GM23338 (cell line): Measurements from ENCODE around the gene UBE2A. TPM values are rescaled to one million over a fixed set of nuclear protein-coding genes. Genes with fewer than 3 reads are reported as not detected.

Source experiments
- ATAC-seq: fragments of 200-7000 bp; cut with Tn5 transposase; 3 replicates; pipeline ENCODE4 v1.9.1; 2020
- DNase-seq: peaks from one replicate; pipeline ENCODE4 v3.0.0-alpha.2; 2015; ENCODE audit warnings: low spot score
- H2AFZ ChIP-seq: fragments of 200-600 bp; sonication (generic); 2 replicates; pipeline ENCODE4 v1.8.0; 2016; ENCODE audit warnings: antibody characterized with exemption, mild to moderate bottlenecking, moderate library complexity
- H3F3A ChIP-seq: fragments of 200-600 bp; sonication (generic); replicated peaks from 2 replicates; pipeline ENCODE4 v1.8.0; 2017; ENCODE audit warnings: antibody characterized with exemption, mixed run types, low read depth
- H3K27ac ChIP-seq: fragments of 200-600 bp; sonication (generic); 2 replicates; pipeline ENCODE4 v1.6.1; 2016; ENCODE audit warnings: low read depth
- H3K27me3 ChIP-seq: fragments of 200-600 bp; sonication (generic); 2 replicates; pipeline ENCODE4 v1.8.0; 2016; ENCODE audit warnings: mild to moderate bottlenecking, mixed run types, moderate library complexity; ENCODE audit not compliant: insufficient read depth
- H3K36me3 ChIP-seq: fragments of 200-600 bp; sonication (generic); 2 replicates; pipeline ENCODE4 v1.8.0; 2016; ENCODE audit warnings: mild to moderate bottlenecking; ENCODE audit not compliant: insufficient read depth
- H3K4me1 ChIP-seq: fragments of 200-600 bp; sonication (generic); 2 replicates; pipeline ENCODE4 v1.8.0; 2016; ENCODE audit warnings: mild to moderate bottlenecking, moderate library complexity; ENCODE audit not compliant: insufficient read depth
- H3K4me2 ChIP-seq: fragments of 200-600 bp; sonication (generic); 2 replicates; pipeline ENCODE4 v1.7.1; 2017; ENCODE audit warnings: mixed run types
- H3K4me3 ChIP-seq: fragments of 200-600 bp; sonication (generic); 2 replicates; pipeline ENCODE4 v1.6.1; 2016; ENCODE audit warnings: mixed run types
- H3K79me2 ChIP-seq: fragments of 200-600 bp; sonication (generic); replicated peaks from 2 replicates; pipeline ENCODE4 v1.8.0; 2017; ENCODE audit warnings: mild to moderate bottlenecking; ENCODE audit not compliant: insufficient read depth
- H3K9me2 ChIP-seq: fragments of 200-600 bp; sonication (generic); 2 replicates; pipeline ENCODE4 v1.8.0; 2017; ENCODE audit not compliant: insufficient read depth
- H4K20me1 ChIP-seq: fragments of 200-600 bp; sonication (generic); replicated peaks from 2 replicates; pipeline ENCODE4 v1.8.0; 2017; ENCODE audit warnings: mild to moderate bottlenecking; ENCODE audit not compliant: insufficient read depth
- H3K27ac Mint-ChIP-seq: 2 replicates; pipeline ENCODE4 v1.8.0; 2020; ENCODE audit warnings: inconsistent platforms, mild to moderate bottlenecking, moderate library complexity, mixed read lengths
- H3K27me3 Mint-ChIP-seq: 3 replicates; pipeline ENCODE4 v1.8.0; 2022; ENCODE audit warnings: low read depth, mild to moderate bottlenecking, moderate library complexity, mixed read lengths, inconsistent platforms; ENCODE audit not compliant: insufficient read depth, poor library complexity
- H3K36me3 Mint-ChIP-seq: 3 replicates; pipeline ENCODE4 v1.8.0; 2021; ENCODE audit warnings: low read depth, mild to moderate bottlenecking, inconsistent platforms, moderate library complexity, mixed read lengths
- H3K4me1 Mint-ChIP-seq: 3 replicates; pipeline ENCODE4 v1.8.0; 2020; ENCODE audit warnings: mild to moderate bottlenecking, inconsistent platforms, mixed read lengths
- H3K4me3 Mint-ChIP-seq: 3 replicates; pipeline ENCODE4 v1.8.0; 2021; ENCODE audit warnings: moderate library complexity, mild to moderate bottlenecking, inconsistent platforms, mixed read lengths
- H3K9me3 Mint-ChIP-seq: 3 replicates; pipeline ENCODE4 v1.8.0; 2020; ENCODE audit warnings: moderate library complexity, mild to moderate bottlenecking, inconsistent platforms, mixed read lengths
- CREB1 ChIP-seq: fragments of 250-450 bp; sonication (Bioruptor Pico); IDR thresholded peaks from 2 replicates; pipeline ENCODE4 v1.5.0; 2020; ENCODE audit warnings: low read depth, mild to moderate bottlenecking, moderate library complexity
- EZH2 ChIP-seq: fragments of 200-600 bp; sonication (generic); IDR thresholded peaks from one replicate; pipeline ENCODE4 v1.8.0; 2017; ENCODE audit warnings: antibody characterized with exemption, mild to moderate bottlenecking, low read depth; ENCODE audit not compliant: unreplicated experiment
- EZH2phosphoT487 ChIP-seq: fragments of 200-600 bp; sonication (generic); IDR thresholded peaks from one replicate; pipeline ENCODE4 v1.8.1; 2018; ENCODE audit warnings: antibody characterized with exemption; ENCODE audit not compliant: unreplicated experiment
- JUNB ChIP-seq: IDR thresholded peaks from one replicate; pipeline ENCODE4 v1.6.1; 2016; ENCODE audit warnings: antibody characterized with exemption; ENCODE audit not compliant: unreplicated experiment
- NANOG ChIP-seq: IDR thresholded peaks from 2 replicates; pipeline ENCODE4 v1.6.1; 2016; ENCODE audit warnings: antibody characterized with exemption, borderline replicate concordance
- POLR2AphosphoS5 ChIP-seq: IDR thresholded peaks from 2 replicates; pipeline ENCODE4 v1.6.1; 2016; ENCODE audit warnings: antibody characterized with exemption, low read depth
- STAT1 ChIP-seq: IDR thresholded peaks from one replicate; pipeline ENCODE4 v1.6.1; 2016; ENCODE audit warnings: antibody characterized with exemption; ENCODE audit not compliant: unreplicated experiment
- polyA plus RNA-seq: library from polyadenylated mRNA; unstranded; fragments of >200 nt; fragmentation: Nextera tagmentation; extraction: Ambion mirVana; gene quantifications from 2 replicates; pipeline ENCODE4 v1.2.1, GENCODE V29; 2016
- total RNA-seq: library from RNA; depleted of rRNA; stranded (reverse); fragments of >200 nt; shearing (Covaris generic); gene quantifications from 2 replicates; pipeline ENCODE4 v1.2.3, GENCODE V29; 2014
- TF ChIP-seq, protein P1 (sequence below): IDR thresholded peaks from one replicate; pipeline ENCODE4 v1.6.1; 2018; ENCODE audit warnings: antibody characterized with exemption; ENCODE audit not compliant: unreplicated experiment

UBE2A gene
- total and polyA plus RNA-seq, 2 experiments from 2014 or later = 38.6 to 75.9 TPM

DNA sequence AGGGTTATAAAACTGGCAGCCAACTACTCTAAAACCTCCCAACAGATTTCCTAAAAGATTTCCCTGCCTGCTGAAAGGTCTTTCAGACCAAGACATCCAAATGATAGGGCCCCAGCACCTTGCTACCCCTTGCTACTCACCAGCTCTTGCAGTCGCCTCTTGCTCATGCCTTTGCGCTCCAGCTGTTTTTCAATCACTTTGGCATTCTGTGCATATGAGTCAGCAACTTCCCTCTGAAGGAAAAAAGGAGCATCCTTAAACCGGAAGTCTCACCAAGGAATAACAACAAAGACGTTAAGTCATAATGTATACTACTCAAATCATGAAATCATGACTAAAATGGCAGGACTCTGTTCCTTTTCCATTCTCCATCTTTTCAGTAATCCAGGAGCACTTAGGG lies 33.2 kb upstream of the UBE2A start:
- Histone ChIP-seq H3K4me3 (no peak overlapping the region), H4K20me1 (no peaks in the 10 kb centered on the region), H3F3A (no peaks in the 10 kb centered on the region), H3K4me1 (no peaks in the 10 kb centered on the region), H2AFZ (no peak overlapping the region), H3K4me2 (no peak overlapping the region), H3K27ac (no peak overlapping the region), H3K27me3 (no peaks in the 10 kb centered on the region), H3K79me2 (no peaks in the 10 kb centered on the region), H3K36me3 (no peaks in the 10 kb centered on the region), H3K9me2 (no peaks in the 10 kb centered on the region)
- peak; percentile 8 for DNase-seq
- H3K27me3 Mint-ChIP-seq = no peaks in the 10 kb centered on the region
- H3K4me1 Mint-ChIP-seq = no peaks in the 10 kb centered on the region
- H3K4me3 Mint-ChIP-seq = no peak overlapping the region
- no peaks in the 10 kb centered on the region for H3K9me3 Mint-ChIP-seq
- H3K27ac Mint-ChIP-seq = no peak overlapping the region
- no peak for TF ChIP-seq POLR2AphosphoS5
- no peak for TF ChIP-seq CREB1 (CRISPR knock-in tag)
- TF ChIP-seq, protein P1, sequence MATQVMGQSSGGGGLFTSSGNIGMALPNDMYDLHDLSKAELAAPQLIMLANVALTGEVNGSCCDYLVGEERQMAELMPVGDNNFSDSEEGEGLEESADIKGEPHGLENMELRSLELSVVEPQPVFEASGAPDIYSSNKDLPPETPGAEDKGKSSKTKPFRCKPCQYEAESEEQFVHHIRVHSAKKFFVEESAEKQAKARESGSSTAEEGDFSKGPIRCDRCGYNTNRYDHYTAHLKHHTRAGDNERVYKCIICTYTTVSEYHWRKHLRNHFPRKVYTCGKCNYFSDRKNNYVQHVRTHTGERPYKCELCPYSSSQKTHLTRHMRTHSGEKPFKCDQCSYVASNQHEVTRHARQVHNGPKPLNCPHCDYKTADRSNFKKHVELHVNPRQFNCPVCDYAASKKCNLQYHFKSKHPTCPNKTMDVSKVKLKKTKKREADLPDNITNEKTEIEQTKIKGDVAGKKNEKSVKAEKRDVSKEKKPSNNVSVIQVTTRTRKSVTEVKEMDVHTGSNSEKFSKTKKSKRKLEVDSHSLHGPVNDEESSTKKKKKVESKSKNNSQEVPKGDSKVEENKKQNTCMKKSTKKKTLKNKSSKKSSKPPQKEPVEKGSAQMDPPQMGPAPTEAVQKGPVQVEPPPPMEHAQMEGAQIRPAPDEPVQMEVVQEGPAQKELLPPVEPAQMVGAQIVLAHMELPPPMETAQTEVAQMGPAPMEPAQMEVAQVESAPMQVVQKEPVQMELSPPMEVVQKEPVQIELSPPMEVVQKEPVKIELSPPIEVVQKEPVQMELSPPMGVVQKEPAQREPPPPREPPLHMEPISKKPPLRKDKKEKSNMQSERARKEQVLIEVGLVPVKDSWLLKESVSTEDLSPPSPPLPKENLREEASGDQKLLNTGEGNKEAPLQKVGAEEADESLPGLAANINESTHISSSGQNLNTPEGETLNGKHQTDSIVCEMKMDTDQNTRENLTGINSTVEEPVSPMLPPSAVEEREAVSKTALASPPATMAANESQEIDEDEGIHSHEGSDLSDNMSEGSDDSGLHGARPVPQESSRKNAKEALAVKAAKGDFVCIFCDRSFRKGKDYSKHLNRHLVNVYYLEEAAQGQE = no peak
- no peak for TF ChIP-seq EZH2phosphoT487
- no peak for TF ChIP-seq NANOG
- no peak for TF ChIP-seq EZH2
- TF ChIP-seq STAT1 = no peak
- TF ChIP-seq JUNB = no peak
- no peak for ATAC-seq
- peaks cover 17% of the 10 kb centered on the region; the same call in 2 of the 3 replicates for H3K36me3 Mint-ChIP-seq

DNA sequence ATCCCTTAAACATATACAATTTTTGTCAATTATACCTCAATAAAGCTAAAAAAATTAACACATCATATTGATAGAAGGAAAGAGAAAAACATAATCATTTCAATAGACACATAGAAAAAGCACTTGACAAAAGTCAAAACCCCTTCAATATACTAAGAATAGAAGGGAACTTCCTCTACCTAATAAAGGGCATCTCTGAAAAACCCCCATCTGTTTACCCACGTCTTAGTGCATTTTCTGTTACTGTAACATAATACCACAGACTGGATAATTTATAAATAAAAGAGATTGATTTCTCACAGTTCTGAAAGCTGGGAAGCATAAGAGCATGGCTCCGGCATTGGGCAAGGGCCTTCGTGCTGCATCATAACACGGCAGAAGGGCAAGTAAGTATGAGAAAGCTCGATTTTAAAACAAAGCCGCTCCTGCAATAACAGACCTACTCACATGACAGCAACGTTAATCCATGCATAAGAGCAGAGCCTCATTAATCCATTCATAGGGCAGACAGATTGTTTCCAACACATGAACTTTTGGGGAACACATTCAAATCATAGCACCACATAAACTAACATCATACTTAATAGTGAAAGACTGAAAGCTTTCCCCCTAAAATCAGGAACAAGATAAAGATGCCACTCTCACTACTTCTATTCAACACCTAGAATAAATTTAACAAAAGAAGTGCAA lies 24.9 kb upstream of the UBE2A start:
- Mint-ChIP-seq H3K27ac (no peak overlapping the region), H3K9me3 (no peaks in the 10 kb centered on the region), H3K27me3 (no peaks in the 10 kb centered on the region), H3K4me3 (no peak overlapping the region), H3K36me3 (no peaks in the 10 kb centered on the region), H3K4me1 (no peaks in the 10 kb centered on the region)
- ATAC-seq (no peak), DNase-seq (no peak)
- Histone ChIP-seq H3K27ac (no peak overlapping the region), H2AFZ (no peak overlapping the region), H3K79me2 (peaks cover 15% of the 10 kb centered on the region), H4K20me1 (no peaks in the 10 kb centered on the region), H3F3A (no peaks in the 10 kb centered on the region), H3K36me3 (no peaks in the 10 kb centered on the region), H3K4me2 (no peak overlapping the region), H3K4me1 (no peaks in the 10 kb centered on the region), H3K27me3 (no peaks in the 10 kb centered on the region), H3K4me3 (no peak overlapping the region), H3K9me2 (no peaks in the 10 kb centered on the region)
- TF ChIP-seq CREB1 (CRISPR knock-in tag) = no peak
